ACC112 (cell line): ENCODE results near the gene HECW1.
A peak's percentile ranks its signal among the peaks of the same experiment; 100 is the strongest.

Source experiments
- H2AFZ ChIP-seq: fragments of 200-600 bp; sonication (generic); one replicate; pipeline ENCODE4 v1.6.0; 2017; ENCODE audit warnings: antibody characterized with exemption, low read length; ENCODE audit not compliant: unreplicated experiment
- H3K27ac ChIP-seq: fragments of 200-600 bp; sonication (generic); 2 replicates; pipeline ENCODE4 v1.5.1; 2014; ENCODE audit warnings: low read depth, mild to moderate bottlenecking, antibody characterized with exemption, low read length, moderate library complexity
- H3K27me3 ChIP-seq: fragments of 200-600 bp; sonication (generic); 2 replicates; pipeline ENCODE4 v1.6.1; 2014; ENCODE audit warnings: mild to moderate bottlenecking, antibody characterized with exemption, low read length, moderate library complexity, mixed read lengths; ENCODE audit not compliant: insufficient read depth
- H3K36me3 ChIP-seq: fragments of 200-600 bp; sonication (generic); 2 replicates; pipeline ENCODE4 v1.6.1; 2016; ENCODE audit warnings: mild to moderate bottlenecking, antibody characterized with exemption, low read length, moderate library complexity, mixed read lengths; ENCODE audit not compliant: insufficient read depth
- H3K4me1 ChIP-seq: fragments of 200-600 bp; sonication (generic); one replicate; pipeline ENCODE4 v1.6.1; 2016; ENCODE audit warnings: low read length, mixed read lengths; ENCODE audit not compliant: insufficient read depth, unreplicated experiment, control insufficient read depth
- H3K4me3 ChIP-seq: fragments of 200-600 bp; sonication (generic); 2 replicates; pipeline ENCODE4 v1.5.1; 2014; ENCODE audit warnings: mild to moderate bottlenecking, low read depth, low read length
- H3K79me2 ChIP-seq: fragments of 200-600 bp; sonication (generic); one replicate; pipeline ENCODE4 v1.6.0; 2016; ENCODE audit warnings: low read length; ENCODE audit not compliant: control insufficient read depth, unreplicated experiment, insufficient read depth

HECW1 gene

DNA sequence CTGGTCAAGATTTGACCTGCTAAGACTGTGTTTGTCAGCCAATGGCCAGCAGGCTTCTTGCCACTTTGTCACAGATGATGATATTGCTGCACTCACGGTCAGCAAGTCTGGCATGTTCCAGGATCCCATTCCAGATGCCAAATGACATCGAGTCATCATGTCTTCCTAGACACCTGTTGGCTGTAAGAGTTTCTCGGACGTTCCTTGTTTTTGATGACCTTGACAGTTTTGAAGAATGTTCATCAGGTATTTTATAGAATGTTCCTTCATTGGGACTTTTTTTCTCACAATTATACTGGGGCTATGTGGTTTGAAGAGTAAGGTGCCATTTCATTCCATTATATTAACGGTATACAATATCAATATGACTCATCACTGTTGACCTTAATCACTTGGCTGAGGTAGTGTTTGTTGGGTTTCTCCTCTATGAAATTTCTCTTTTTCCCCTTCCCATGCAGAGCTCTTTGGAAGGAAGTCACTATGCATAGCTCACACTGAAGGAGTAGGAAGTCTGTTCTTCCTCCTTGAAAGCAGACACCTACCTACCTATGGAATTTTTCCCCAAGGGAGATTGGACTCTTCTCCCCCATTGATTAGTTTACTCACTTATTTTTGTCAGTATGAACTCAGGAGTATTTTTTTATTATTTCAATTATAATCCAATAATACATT, 31.6 kb downstream of the HECW1 start:
- Histone ChIP-seq H3K4me3 (no peak overlapping the region), H3K36me3 (no peaks in the 10 kb centered on the region), H3K27ac (no peak overlapping the region), H3K4me1 (no peaks in the 10 kb centered on the region), H3K27me3 (peaks cover 10% of the 10 kb centered on the region; the same call in 1 of the 2 replicates), H3K79me2 (no peaks in the 10 kb centered on the region), H2AFZ (no peak overlapping the region)

DNA sequence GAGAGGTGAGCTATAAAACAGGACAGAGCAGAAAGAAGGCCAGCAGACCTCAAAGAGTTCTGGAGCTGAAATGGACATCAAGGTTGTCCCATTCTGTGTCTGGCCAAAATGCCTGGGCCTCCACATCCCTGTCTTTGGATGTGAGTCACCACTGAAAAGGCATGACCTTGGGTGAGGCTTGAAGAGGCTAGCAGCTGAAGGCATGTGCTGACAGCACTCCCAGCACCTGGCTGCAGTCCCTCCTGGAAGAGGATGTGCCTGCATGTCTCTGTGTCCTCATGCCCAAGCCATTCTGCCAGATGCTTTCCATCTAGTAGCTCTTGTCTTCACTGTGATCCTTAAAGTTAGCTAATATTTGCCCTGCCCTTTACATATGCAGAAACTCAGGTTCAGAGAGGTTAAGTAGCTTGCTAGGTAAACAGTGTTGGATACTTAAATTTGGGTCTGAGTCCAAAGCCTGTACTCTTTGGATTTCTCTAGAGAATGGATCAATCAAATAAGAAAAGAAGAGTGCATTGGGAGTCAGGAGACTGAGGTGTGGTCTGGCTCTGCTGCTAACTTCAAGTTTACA, 35.8 kb downstream of the HECW1 start:
- H3K79me2 ChIP-seq, result no peaks in the 10 kb centered on the region
- no peak overlapping the region for H3K27ac ChIP-seq
- H3K4me1 ChIP-seq, result no peaks in the 10 kb centered on the region
- no peak overlapping the region for H2AFZ ChIP-seq
- H3K27me3 ChIP-seq, result peaks cover 10% of the 10 kb centered on the region; the same call in 1 of the 2 replicates
- H3K4me3 ChIP-seq, result no peak overlapping the region
- H3K36me3 ChIP-seq, result no peaks in the 10 kb centered on the region

DNA sequence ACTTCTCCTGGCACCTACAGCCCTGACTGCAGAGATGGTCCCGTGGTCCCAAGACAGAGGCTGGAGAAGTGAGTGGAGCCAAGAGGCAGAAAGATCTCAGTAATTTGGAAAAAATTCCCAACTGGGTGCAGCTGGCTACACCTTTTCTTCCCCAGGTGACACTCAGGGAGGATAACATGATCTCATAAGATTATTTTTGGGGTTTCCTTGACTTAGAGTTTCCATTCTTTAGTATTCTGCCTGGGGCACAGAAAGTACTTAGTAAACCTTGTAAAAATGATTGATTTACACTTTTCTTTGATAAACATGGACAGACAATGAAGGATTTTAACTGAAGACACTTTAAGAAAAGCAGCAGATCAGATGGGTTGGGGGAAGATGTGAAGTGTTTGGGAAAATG, 38.6 kb downstream of the HECW1 start:
- no peaks in the 10 kb centered on the region for H3K36me3 ChIP-seq
- H2AFZ ChIP-seq, result no peak overlapping the region
- H3K79me2 ChIP-seq, result no peaks in the 10 kb centered on the region
- H3K27ac ChIP-seq, result no peak overlapping the region
- no peaks in the 10 kb centered on the region for H3K4me1 ChIP-seq
- no peak overlapping the region for H3K4me3 ChIP-seq
- H3K27me3 ChIP-seq, result no peaks in the 10 kb centered on the region

DNA sequence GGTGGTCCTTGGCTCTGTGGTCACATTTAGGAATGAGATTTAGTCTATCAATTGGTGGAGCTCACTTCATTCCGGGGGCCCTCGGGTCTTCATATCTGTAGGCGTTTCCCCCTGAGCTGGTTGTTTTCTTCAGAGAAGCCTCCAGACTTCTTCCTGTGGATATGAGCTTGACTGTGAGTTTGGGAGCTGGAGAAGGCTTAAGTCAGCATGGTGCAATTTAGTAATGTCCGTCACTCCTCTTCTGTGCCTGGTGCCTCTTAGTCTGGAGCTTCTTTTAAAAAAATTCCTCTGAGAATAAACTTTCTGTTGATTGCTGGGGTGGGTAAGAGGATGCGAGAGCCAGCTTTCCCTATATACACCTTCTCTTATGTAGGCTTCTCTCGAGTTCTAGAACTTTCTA, 40.2 kb downstream of the HECW1 start:
- Histone ChIP-seq H3K4me3 (no peak overlapping the region), H3K36me3 (no peaks in the 10 kb centered on the region), H3K4me1 (no peaks in the 10 kb centered on the region), H3K27ac (no peak overlapping the region), H3K27me3 (no peaks in the 10 kb centered on the region), H3K79me2 (no peaks in the 10 kb centered on the region), H2AFZ (no peak overlapping the region)

DNA sequence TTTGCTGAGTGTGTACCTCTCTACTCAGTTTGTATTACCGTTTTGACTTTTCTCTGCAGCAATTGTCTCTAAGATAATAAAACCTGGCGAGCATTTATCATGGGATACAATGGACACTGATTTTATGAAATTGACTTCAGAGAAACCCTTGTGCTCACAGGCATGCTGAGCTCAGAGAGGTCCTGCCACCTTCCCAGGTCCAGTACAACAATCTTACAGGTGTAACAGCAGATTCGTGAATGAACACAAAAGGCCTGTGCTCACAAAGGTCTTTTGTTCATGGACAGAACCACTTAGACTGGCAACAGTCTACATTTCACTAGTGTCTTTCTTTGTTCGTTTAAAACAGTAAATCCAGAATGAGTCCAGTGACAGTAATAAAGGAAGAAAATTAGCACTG, 43.2 kb downstream of the HECW1 start:
- Histone ChIP-seq H3K27me3 (no peaks in the 10 kb centered on the region), H2AFZ (no peak overlapping the region), H3K36me3 (no peaks in the 10 kb centered on the region), H3K27ac (no peak overlapping the region), H3K4me3 (no peak overlapping the region), H3K4me1 (no peaks in the 10 kb centered on the region), H3K79me2 (no peaks in the 10 kb centered on the region)

DNA sequence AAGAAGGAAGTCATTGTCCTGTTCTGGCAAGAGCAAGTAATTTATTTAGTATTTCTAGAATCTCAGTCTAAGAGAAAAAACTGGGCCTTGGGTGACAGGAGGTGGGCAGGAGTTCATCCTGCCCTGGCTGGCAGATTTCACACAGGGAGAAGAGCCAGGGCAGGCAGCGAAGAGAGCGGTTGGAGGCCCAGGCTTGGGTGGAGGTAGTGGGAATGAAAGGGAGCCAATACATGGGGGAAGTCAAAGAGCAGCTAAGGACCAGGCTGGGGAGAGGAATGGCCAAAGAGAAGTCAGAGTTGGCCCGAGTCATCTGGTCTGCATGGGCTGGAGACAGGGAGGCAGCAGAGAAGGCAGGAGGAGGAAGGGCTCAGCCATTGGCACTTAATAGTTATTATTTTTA, 51.4 kb downstream of the HECW1 start:
- Histone ChIP-seq H3K4me1 (peaks cover 18% of the 10 kb centered on the region), H3K27ac (no peak overlapping the region), H3K36me3 (no peaks in the 10 kb centered on the region), H3K79me2 (no peaks in the 10 kb centered on the region), H2AFZ (no peak overlapping the region), H3K4me3 (no peak overlapping the region), H3K27me3 (no peaks in the 10 kb centered on the region)

DNA sequence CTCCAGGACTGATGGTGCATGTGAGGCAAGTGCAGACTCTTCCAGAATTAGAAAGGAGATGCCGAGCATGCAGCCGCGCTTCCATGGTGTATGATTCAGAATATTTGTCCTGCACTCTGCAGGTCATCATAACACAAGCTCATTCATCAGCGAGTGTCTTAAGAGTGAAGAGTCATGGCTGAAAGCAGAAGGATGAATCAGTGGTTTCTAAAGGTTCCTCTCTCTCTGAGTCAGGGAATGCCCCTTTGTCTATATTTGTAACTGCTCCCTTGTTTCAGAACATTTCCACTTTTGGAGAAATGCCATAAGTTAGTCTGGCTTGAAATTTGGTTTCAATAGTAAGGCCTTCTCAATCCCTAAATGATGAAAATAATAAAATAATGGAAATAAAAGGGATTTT, 52.3 kb downstream of the HECW1 start:
- no peak overlapping the region for H2AFZ ChIP-seq
- H3K4me3 ChIP-seq, result 0 out of 2 replicates have a peak overlapping the region, but pooled peaks have one; percentile 3
- no peaks in the 10 kb centered on the region for H3K79me2 ChIP-seq
- peaks cover 18% of the 10 kb centered on the region for H3K4me1 ChIP-seq
- H3K27ac ChIP-seq, result peak overlapping the region; percentile 51
- no peaks in the 10 kb centered on the region for H3K36me3 ChIP-seq
- H3K27me3 ChIP-seq, result no peaks in the 10 kb centered on the region

DNA sequence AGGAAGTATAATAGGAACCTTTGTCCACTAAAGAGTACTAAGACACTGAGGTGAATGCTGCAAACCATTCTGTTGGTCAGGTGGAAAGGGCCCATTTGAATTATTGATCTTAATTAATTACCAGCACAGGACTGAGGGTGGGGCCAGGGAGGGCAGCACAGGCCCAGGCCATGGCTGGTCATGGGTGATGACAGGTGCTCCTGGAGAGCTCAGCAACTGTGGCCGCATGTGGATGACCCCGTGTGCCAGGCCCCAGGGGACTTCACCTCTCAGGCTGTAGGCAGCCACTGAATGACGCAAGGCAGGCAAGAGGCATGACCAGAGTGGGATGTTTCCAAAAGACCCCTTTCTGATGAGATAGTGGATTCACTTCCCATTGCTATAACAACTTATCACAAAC, 54.2 kb downstream of the HECW1 start:
- Histone ChIP-seq H3K4me3 (no peak overlapping the region), H3K27ac (no peak overlapping the region), H3K79me2 (no peaks in the 10 kb centered on the region), H2AFZ (no peak overlapping the region), H3K27me3 (no peaks in the 10 kb centered on the region), H3K4me1 (peaks cover 18% of the 10 kb centered on the region), H3K36me3 (no peaks in the 10 kb centered on the region)

DNA sequence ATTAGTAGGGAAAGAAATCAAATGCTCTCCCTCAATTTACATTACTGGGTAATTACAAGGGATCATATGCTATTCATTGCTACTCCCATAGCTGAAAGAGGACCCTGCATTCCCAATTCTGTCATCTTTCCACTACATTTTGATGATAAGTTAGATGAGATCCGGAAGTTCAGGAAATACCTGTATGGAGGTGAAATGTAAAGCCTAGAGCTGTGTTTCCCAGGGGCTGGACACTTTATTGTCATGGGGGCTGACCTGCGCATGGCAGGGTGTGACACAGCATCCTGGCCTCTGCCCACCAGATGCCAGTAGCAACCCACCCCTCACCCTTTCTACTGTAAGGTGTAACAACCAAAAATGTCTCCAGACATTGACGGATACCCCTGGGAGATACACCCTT, 56.6 kb downstream of the HECW1 start:
- H3K27ac ChIP-seq, result no peak overlapping the region
- H3K4me3 ChIP-seq, result no peak overlapping the region
- no peak overlapping the region for H2AFZ ChIP-seq
- no peaks in the 10 kb centered on the region for H3K36me3 ChIP-seq
- no peaks in the 10 kb centered on the region for H3K79me2 ChIP-seq
- no peaks in the 10 kb centered on the region for H3K27me3 ChIP-seq
- peaks cover 14% of the 10 kb centered on the region for H3K4me1 ChIP-seq

DNA sequence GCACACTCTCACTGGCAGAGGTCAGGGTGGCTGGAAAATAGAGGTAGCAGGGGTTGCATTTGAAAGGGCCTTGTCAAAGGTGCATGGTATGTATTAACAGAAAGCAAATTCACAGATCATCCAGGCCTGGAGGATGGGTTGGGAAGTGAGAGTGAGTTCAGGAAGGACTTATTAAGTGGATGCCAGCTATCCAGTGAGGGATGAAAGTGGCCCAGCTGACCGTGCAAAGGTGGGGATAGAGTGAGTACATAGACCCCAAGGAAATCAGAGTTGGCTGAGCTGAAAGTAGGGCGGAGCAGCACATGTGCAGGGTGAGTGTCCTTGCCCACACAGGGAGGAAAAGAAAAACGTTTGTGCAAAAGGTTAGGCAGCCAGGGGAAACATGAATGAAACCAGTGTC, 58.1 kb downstream of the HECW1 start:
- peaks cover 1% of the 10 kb centered on the region for H3K4me1 ChIP-seq
- no peak overlapping the region for H3K4me3 ChIP-seq

DNA sequence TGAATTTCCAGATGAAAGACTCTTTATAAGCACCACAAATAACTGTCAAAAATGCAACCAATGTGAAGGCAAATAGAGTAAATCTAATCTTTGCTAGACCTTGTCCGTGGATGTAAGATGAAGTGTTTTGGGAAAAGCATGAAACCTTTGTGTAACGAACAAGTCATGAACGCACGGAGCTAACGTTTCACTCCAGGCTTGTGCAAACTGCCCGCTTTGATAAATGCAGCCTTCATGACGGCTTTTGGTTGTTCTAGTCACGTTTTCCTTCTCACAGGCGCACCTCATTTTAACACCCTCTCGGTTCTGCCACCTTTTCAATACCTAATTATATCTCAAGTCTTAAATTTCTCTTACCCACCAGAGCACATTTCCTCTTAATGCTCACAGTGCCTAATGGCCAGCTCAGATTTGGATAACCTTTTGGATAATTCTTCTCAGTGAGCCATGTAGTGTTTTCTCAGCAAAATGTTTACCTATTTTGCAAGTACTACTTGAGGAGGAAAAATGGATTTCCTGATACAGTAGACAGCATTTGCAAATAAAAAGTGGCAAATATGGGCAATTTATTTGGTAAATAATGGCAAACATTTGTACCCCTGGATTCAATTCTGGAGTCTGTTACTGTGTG, 63.2 kb downstream of the HECW1 start:
- no peak overlapping the region for H2AFZ ChIP-seq
- no peak overlapping the region for H3K4me3 ChIP-seq
- H3K4me1 ChIP-seq, result no peaks in the 10 kb centered on the region
- H3K27ac ChIP-seq, result no peak overlapping the region
- H3K79me2 ChIP-seq, result no peaks in the 10 kb centered on the region
- no peaks in the 10 kb centered on the region for H3K27me3 ChIP-seq
- H3K36me3 ChIP-seq, result no peaks in the 10 kb centered on the region

More for the DNA sequence above, 58.1 kb downstream of the HECW1 start:
- no peaks in the 10 kb centered on the region for H3K36me3 ChIP-seq
- no peaks in the 10 kb centered on the region for H3K27me3 ChIP-seq
- H3K27ac ChIP-seq, result no peak overlapping the region
- H3K79me2 ChIP-seq, result no peaks in the 10 kb centered on the region
- H2AFZ ChIP-seq, result no peak overlapping the region
